Epithelial cell of umbilical artery (primary cell): ENCODE measurements around the gene GPX4. TPM values are rescaled to one million over a fixed set of nuclear protein-coding genes. Genes with fewer than 3 reads are reported as not detected.

Source experiments
- total RNA-seq: library from RNA; depleted of rRNA; stranded (reverse); fragments of >200 nt; gene quantifications from 2 replicates; pipeline ENCODE4 v1.2.3, GENCODE V29; 2014

Gene GPX4
- total RNA-seq: 323 and 461 TPM in 2 replicates

DNA sequence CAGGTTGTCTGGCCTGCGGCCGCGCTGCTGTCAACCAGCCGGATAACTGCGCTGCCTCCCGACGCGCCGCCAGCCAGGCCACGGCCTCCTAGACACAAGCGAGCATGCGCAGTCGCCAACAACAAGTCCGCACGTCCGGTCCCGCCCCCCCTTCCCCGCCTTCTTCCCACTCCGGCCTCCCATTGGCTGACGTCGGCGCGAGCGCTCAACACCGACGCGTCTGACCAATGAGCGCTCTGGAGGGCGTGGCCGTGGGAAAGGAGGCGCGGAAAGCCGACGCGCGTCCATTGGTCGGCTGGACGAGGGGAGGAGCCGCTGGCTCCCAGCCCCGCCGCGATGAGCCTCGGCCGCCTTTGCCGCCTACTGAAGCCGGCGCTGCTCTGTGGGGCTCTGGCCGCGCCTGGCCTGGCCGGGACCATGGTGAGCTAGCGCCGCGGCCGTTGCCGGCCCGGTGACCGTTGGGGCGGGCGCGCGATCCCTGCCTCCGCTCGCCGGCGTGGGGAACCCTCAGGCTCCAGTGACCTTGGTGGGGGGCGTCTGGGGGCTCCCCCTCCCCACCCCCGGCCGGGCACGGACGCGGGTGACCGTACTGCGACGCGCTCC lies at the start of gene GPX4:
TSS of gene GPX4 (plus strand) at position 287 of the 603 bp plus-strand sequence. CDS start at position 337, 50 bp downstream.

GRCh38 chr19:1066748-1067340 lies 37.0 kb upstream of the GPX4 start, which contains the start of gene ARHGAP45:
Gene ARHGAP45, plus strand, starts transcription at chr19:1067167. Its CDS starts 239 bp downstream, at chr19:1067406.

DNA sequence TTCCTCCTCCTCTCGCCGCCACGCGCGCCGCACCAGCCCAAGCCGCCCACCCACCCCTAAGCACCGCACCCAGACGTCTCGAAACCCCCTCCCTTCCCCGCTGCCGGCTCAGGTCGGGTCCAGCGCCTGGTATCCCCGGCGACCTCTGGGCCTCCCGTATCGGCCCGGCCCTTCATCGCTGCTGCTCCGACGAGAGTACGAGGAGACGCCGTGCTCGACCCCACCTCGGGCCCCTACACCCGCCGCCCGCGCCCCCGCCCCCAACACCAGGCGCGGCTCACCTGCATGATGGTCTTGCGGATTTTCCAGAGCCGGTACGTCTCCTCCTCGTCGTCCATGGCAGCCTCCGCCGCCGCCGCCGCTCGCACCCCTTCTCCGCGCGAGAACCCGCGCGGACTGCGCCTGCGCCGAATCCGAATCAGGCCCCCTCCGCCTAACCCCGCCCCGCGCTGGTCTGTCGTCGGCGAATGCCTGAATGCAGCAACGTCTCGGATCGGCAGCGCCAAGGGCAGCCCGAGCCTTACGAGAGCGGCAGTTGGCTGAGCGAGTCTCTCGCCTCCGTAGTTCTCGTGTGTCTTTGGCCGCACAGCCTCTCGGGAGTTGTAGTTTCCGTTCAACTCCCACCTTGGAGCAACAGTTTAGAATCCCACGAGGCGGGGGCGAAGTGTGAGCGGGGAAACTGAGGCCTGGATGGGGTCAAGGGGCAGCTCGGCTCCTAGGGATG lies 8.7 kb upstream of the GPX4 start, which contains the start of gene POLR2E:
TSS of gene POLR2E (minus strand) at position 398 of the 724 bp plus-strand sequence. CDS start at position 338, 60 bp downstream.

Other genes with a start within 250 kb of the GPX4 start
- 0.30 and 1.3 TPM in 2 replicates for gene CFD, start 244.3 kb upstream of the GPX4 start, total RNA-seq
- gene MED16, start 210.8 kb upstream of the GPX4 start, total RNA-seq: 17.2 and 23.4 TPM in 2 replicates
- not detected in 2 replicates for gene RNU6-9, start 210.5 kb upstream of the GPX4 start, total RNA-seq
- 14.0 and 18.8 TPM in 2 replicates for gene R3HDM4, start 190.8 kb upstream of the GPX4 start, total RNA-seq
- gene KISS1R, start 186.7 kb upstream of the GPX4 start, total RNA-seq: not detected in 2 replicates
- 2.7 and 7.1 TPM in 2 replicates for gene ARID3A, start 178.0 kb upstream of the GPX4 start, total RNA-seq
- gene WDR18, start 119.6 kb upstream of the GPX4 start, total RNA-seq: 83.3 and 118 TPM in 2 replicates
- 0.65 TPM in 1 of 2 replicates, not detected in the other for gene GRIN3B, start 103.6 kb upstream of the GPX4 start, total RNA-seq
- 52.3 and 57.5 TPM in 2 replicates for gene TMEM259, start 82.9 kb upstream of the GPX4 start, total RNA-seq
- gene RNU6-2, start 82.5 kb upstream of the GPX4 start, total RNA-seq: not detected in 2 replicates
- gene CNN2, start 77.4 kb upstream of the GPX4 start, total RNA-seq: 120 and 173 TPM in 2 replicates
- 4.5 and 5.2 TPM in 2 replicates for gene ABCA7, start 63.9 kb upstream of the GPX4 start, total RNA-seq
- 10.1 and 10.5 TPM in 2 replicates for gene ARHGAP45, start 36.8 kb upstream of the GPX4 start, total RNA-seq
- 88.0 and 145 TPM in 2 replicates for gene POLR2E, start 8.6 kb upstream of the GPX4 start, total RNA-seq
- 28.3 and 31.0 TPM in 2 replicates for gene SBNO2, start 70.3 kb downstream of the GPX4 start, total RNA-seq
- gene STK11, start 101.8 kb downstream of the GPX4 start, total RNA-seq: 89.0 and 103 TPM in 2 replicates
- 1.6 and 2.6 TPM in 2 replicates for gene CBARP, start 134.0 kb downstream of the GPX4 start, total RNA-seq
- gene ATP5F1D, start 137.8 kb downstream of the GPX4 start, total RNA-seq: 18.1 and 28.9 TPM in 2 replicates
- 16.6 and 39.8 TPM in 2 replicates for gene MIDN, start 144.6 kb downstream of the GPX4 start, total RNA-seq
- gene CIRBP, start 165.3 kb downstream of the GPX4 start, total RNA-seq: 147 and 208 TPM in 2 replicates
- gene FAM174C, start 171.5 kb downstream of the GPX4 start, total RNA-seq: 15.2 and 22.7 TPM in 2 replicates
- 0.97 TPM in 1 of 2 replicates, not detected in the other for gene EFNA2, start 181.9 kb downstream of the GPX4 start, total RNA-seq